T-helper 1 cell (primary cell): Measurements from ENCODE around the gene KIF2C.
"Not testable (repeated sequence)": the region's sequence is repeated elsewhere in the genome, so short reads cannot be mapped to it uniquely, and the experiment has no call there.

Experiments used
- DNase-seq, 5 donors: peaks; one replicate each; pipeline ENCODE4 v3.0.0-alpha.2; 2012 to 2020
- total RNA-seq, 4 donors: gene quantifications; one replicate each; lab custom pipeline; 2026; lab: John Stamatoyannopoulos, UW

KIF2C gene
- 1.5 to 12.8 (median 2.6) reads per million in 4 donors for total RNA-seq

GRCh38 chr1:44739307-44740178, at the start of gene KIF2C:
TSS of gene KIF2C (plus strand) at chr1:44739837. CDS start at chr1:44739933, 96 bp downstream.
- peak; percentile 92 to 98 (median 94) for DNase-seq

- DNase-seq = no peak
Observed at GRCh38 chr1:44693159-44693558, 46.5 kb upstream of the KIF2C start.

- no peak for DNase-seq
Observed at GRCh38 chr1:44693900-44694299, 45.7 kb upstream of the KIF2C start.

GRCh38 chr1:44694863-44695478, 44.7 kb upstream of the KIF2C start:
- no peak for DNase-seq

- no peak for DNase-seq
Observed at GRCh38 chr1:44695671-44696070, 44.0 kb upstream of the KIF2C start.

- DNase-seq = no peak
Observed at GRCh38 chr1:44696101-44696500, 43.5 kb upstream of the KIF2C start.

GRCh38 chr1:44696789-44697345, 42.8 kb upstream of the KIF2C start:
- peak in 1 of 5 donors; percentile 65 for DNase-seq

- DNase-seq = no peak
Observed at GRCh38 chr1:44698138-44698537, 41.5 kb upstream of the KIF2C start.

- DNase-seq = not testable (repeated sequence)
Observed at GRCh38 chr1:44699375-44699774, 40.3 kb upstream of the KIF2C start.

- DNase-seq = no peak
Observed at GRCh38 chr1:44700573-44700972, 39.1 kb upstream of the KIF2C start.

GRCh38 chr1:44701141-44701573, 38.5 kb upstream of the KIF2C start:
- DNase-seq = no peak

- DNase-seq = no peak
Observed at GRCh38 chr1:44705470-44705869, 34.2 kb upstream of the KIF2C start.

- no peak for DNase-seq
Observed at GRCh38 chr1:44705938-44706337, 33.7 kb upstream of the KIF2C start.

- DNase-seq = no peak
Observed at GRCh38 chr1:44707112-44707881, 32.3 kb upstream of the KIF2C start.

GRCh38 chr1:44707959-44708831, 31.4 kb upstream of the KIF2C start:
- peak in 1 of 5 donors; percentile 37 for DNase-seq

GRCh38 chr1:44713321-44713781, 26.3 kb upstream of the KIF2C start:
- no peak for DNase-seq

GRCh38 chr1:44714532-44714931, 25.1 kb upstream of the KIF2C start:
- no peak for DNase-seq

- peak in 4 of 5 donors; percentile 47 to 76 (median 56) for DNase-seq
Observed at GRCh38 chr1:44714944-44715571, 24.6 kb upstream of the KIF2C start.

GRCh38 chr1:44717156-44717555, 22.5 kb upstream of the KIF2C start:
- DNase-seq = no peak

- no peak for DNase-seq
Observed at GRCh38 chr1:44717653-44718052, 22.0 kb upstream of the KIF2C start.

- DNase-seq = no peak
Observed at GRCh38 chr1:44718091-44718490, 21.5 kb upstream of the KIF2C start.
